SH-SY5Y (cell line): ENCODE data around the gene EPC1.

Experiments used
- GATA2 ChIP-seq: IDR thresholded peaks from 2 replicates; pipeline ENCODE4 v1.6.1; 2011; ENCODE audit warnings: mild to moderate bottlenecking, low read depth, low read length
- GATA3 ChIP-seq: IDR thresholded peaks from 2 replicates; pipeline ENCODE4 v1.6.1; 2011; ENCODE audit warnings: low read depth, mild to moderate bottlenecking, low read length, moderate library complexity

EPC1 gene

GRCh38 chr10:32244421-32245207 lies 102.3 kb downstream of the EPC1 start:
- TF ChIP-seq GATA3 (no peak), GATA2 (no peak)

- TF ChIP-seq GATA2 (no peak; the same call in 1 of the 2 replicates), GATA3 (no peak)
Observed at GRCh38 chr10:32244011-32244410, 102.9 kb downstream of the EPC1 start.

GRCh38 chr10:32241946-32242345 lies 105.0 kb downstream of the EPC1 start:
- TF ChIP-seq GATA3: no peak
- no peak for TF ChIP-seq GATA2

GRCh38 chr10:32240471-32240870 lies 106.5 kb downstream of the EPC1 start:
- TF ChIP-seq GATA2 (no peak), GATA3 (no peak)

GRCh38 chr10:32239769-32240168 lies 107.2 kb downstream of the EPC1 start:
- TF ChIP-seq GATA2 (no peak), GATA3 (no peak)

GRCh38 chr10:32237644-32238345 lies 109.2 kb downstream of the EPC1 start:
- TF ChIP-seq GATA2 (no peak), GATA3 (no peak)

GRCh38 chr10:32234471-32234870 lies 112.5 kb downstream of the EPC1 start:
- TF ChIP-seq GATA3 (no peak), GATA2 (no peak)

- no peak for TF ChIP-seq GATA2
- no peak for TF ChIP-seq GATA3
Observed at GRCh38 chr10:32232378-32232777, 114.6 kb downstream of the EPC1 start.

- TF ChIP-seq GATA2: no peak
- no peak for TF ChIP-seq GATA3
Observed at GRCh38 chr10:32229170-32229569, 117.8 kb downstream of the EPC1 start.

GRCh38 chr10:32227802-32228201 lies 119.2 kb downstream of the EPC1 start:
- TF ChIP-seq GATA2: no peak
- TF ChIP-seq GATA3: no peak

- TF ChIP-seq GATA3 (no peak), GATA2 (no peak)
Observed at GRCh38 chr10:32226624-32227023, 120.3 kb downstream of the EPC1 start.

GRCh38 chr10:32225976-32226375 lies 121.0 kb downstream of the EPC1 start:
- TF ChIP-seq GATA3 (no peak), GATA2 (no peak)
